Ectodermal cell (in vitro differentiated cells): Measurements from ENCODE around the gene DERL3.
A peak's percentile ranks its signal among the peaks of the same experiment; 100 is the strongest.

ENCODE experiments used
- H3K27ac ChIP-seq: 2 replicates; pipeline ENCODE4 v1.7.0; 2013; ENCODE audit warnings: mild to moderate bottlenecking, low read depth, low read length; ENCODE audit not compliant: insufficient read depth, poor library complexity, severe bottlenecking
- H3K27me3 ChIP-seq: 2 replicates; pipeline ENCODE4 v1.7.0; 2013; ENCODE audit warnings: mild to moderate bottlenecking, low read length; ENCODE audit not compliant: insufficient read depth, control insufficient read depth, poor library complexity, severe bottlenecking
- H3K36me3 ChIP-seq: one replicate; pipeline ENCODE4 v1.7.0; 2013; ENCODE audit warnings: low read length; ENCODE audit not compliant: control insufficient read depth, insufficient read depth
- H3K4me1 ChIP-seq: one replicate; pipeline ENCODE4 v1.7.0; 2013; ENCODE audit warnings: low read length; ENCODE audit not compliant: control insufficient read depth, insufficient read depth
- H3K4me3 ChIP-seq: 2 replicates; pipeline ENCODE4 v1.7.0; 2013; ENCODE audit warnings: low read depth, low read length, control low read depth; ENCODE audit not compliant: insufficient read depth
- H3K9me3 ChIP-seq: 2 replicates; pipeline ENCODE4 v1.7.0; 2013; ENCODE audit warnings: mild to moderate bottlenecking, low read length, moderate library complexity; ENCODE audit not compliant: control insufficient read depth
- WGBS, 2 experiments: methylation state at CpG; one replicate each; pipeline ENCODE4 v1.1.7; 2013; ENCODE audit warnings: missing lambda C conversion rate in 2 of 2; 5-methylcytosine and 5-hydroxymethylcytosine counted together

The DERL3 gene

GRCh38 chr22:23847310-23847920 lies 8.6 kb upstream of the DERL3 start:
- peaks cover 4% of the 10 kb centered on the region for H3K27me3 ChIP-seq
- H3K27ac ChIP-seq: no peak overlapping the region
- no peak overlapping the region for H3K4me3 ChIP-seq
- peaks cover 19% of the 10 kb centered on the region for H3K4me1 ChIP-seq
- WGBS, 2 experiments: 91% methylated on average over 18 of the region's 18 CpGs
- no peaks in the 10 kb centered on the region for H3K9me3 ChIP-seq
- H3K36me3 ChIP-seq: no peaks in the 10 kb centered on the region

DNA sequence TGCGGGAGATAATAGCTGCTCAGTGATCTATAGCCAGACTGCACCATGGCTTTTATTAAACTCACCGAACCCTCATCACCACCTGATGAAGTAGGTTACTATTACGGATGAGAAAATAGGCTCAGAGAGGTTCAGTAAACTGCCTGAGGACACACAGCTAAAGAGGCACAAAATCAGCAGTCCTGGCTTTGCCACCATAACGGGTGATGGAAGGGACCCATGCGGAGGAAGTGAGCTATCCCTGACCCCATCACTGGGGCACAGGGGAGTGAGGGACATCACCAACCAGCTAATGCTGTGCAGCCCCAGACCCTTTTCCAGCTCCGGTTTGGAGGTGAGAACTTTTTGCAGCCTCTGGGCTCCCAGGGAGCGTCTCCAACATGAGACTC lies 7.3 kb upstream of the DERL3 start:
- no peak overlapping the region for H3K4me3 ChIP-seq
- H3K36me3 ChIP-seq: no peaks in the 10 kb centered on the region
- no peaks in the 10 kb centered on the region for H3K9me3 ChIP-seq
- 87 to 88% methylated on average over 7 of the region's 7 CpGs for WGBS, 2 experiments
- H3K4me1 ChIP-seq: peaks cover 27% of the 10 kb centered on the region
- H3K27me3 ChIP-seq: peaks cover 1% of the 10 kb centered on the region
- no peak overlapping the region for H3K27ac ChIP-seq

DNA sequence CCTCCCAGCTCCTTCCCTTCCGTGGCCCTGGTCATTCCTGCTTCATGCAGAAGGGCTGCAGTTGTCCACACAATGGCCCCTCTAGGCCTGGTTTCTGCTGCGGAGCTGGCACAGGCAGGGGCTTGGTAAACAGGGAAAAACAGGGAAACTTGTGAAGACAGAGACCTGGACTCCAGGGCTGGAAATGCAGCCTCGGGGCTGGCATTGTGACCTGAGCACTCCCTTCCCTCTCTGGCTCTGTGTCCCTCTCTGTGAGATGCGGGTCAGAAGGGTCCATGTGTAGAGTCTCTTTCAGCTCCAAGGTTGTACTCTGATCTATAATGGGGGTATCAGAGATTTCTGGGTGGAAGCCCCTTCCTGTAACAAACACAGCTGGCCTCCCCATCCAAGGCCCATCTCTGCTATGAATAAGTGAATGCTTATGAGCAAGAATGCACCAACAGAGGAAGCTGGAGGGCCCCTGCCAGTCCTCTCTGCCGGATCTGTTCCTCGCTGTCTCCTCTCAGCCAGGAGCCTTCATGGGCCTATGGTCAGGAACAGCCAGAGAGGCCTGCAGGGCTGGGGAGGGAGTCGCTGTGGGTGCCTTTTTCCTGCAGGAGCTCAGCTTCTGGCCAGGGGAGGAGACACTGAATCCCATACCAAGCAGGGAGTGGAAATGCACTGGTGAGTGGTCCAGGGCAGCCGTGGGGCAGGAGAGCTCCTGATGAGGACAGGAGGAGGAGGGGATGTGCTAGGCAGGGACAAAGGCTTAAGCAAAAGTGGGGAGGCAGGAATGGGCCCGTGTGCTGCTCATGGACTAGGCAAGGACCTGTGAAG lies 6.7 kb upstream of the DERL3 start:
- 81 to 82% methylated on average over 9 of the region's 9 CpGs for WGBS, 2 experiments
- Histone ChIP-seq H3K4me3 (no peak overlapping the region), H3K36me3 (no peaks in the 10 kb centered on the region), H3K27ac (no peak overlapping the region), H3K4me1 (peaks cover 27% of the 10 kb centered on the region), H3K9me3 (no peaks in the 10 kb centered on the region), H3K27me3 (peaks cover 4% of the 10 kb centered on the region)

DNA sequence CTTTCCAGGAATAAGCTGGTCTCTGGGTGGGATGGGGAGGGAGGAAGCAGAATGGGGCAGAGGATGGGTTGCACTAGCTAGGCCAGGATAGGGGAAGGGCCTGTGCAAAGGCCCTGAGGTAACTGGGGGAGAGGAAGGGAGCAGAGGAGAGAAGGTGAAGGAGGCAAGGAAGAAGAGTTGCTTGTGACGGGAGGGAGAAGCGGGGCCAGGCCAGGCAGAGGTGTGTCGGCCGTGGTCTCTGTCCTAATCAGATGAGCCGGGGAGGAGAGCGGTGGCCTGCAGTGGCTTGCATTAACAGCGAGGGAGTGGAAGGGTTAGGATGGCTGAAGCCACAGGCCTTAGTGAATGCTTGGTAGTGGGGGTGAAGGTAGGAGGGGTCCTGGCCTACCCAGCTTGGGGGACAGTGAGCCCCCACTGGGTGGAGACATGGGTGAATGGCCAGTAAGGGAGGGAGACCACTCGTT lies 6.0 kb upstream of the DERL3 start:
- Histone ChIP-seq H3K27ac (no peak overlapping the region), H3K4me3 (no peak overlapping the region), H3K27me3 (peaks cover 9% of the 10 kb centered on the region), H3K36me3 (no peaks in the 10 kb centered on the region), H3K4me1 (peaks cover 27% of the 10 kb centered on the region), H3K9me3 (no peaks in the 10 kb centered on the region)
- WGBS, 2 experiments: 79 to 81% methylated on average over 8 of the region's 8 CpGs

DNA sequence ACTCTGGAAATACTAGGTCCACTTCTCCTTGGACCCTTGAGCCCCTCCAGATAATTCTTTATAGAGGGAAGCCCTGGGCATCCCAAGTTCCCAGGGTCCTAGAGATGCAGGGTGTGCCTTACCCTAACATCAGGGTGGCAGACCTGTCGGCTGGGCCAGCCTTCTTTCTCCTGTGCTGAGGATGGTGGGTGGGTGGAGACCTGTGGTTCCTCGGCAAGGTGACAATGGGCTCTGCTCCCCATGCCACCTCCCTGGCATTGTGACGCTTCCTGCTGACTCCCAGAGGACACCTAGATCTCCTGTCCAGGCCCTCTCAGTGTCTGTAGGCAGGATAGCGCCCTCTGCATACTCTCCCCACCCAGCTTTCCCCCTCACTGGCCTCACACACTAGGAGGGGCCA lies 3.8 kb upstream of the DERL3 start:
- Histone ChIP-seq H3K4me1 (peaks cover 16% of the 10 kb centered on the region), H3K36me3 (no peaks in the 10 kb centered on the region), H3K27ac (no peak overlapping the region), H3K9me3 (no peaks in the 10 kb centered on the region), H3K27me3 (peaks cover 14% of the 10 kb centered on the region), H3K4me3 (no peak overlapping the region)
- WGBS, 2 experiments: 85 to 87% methylated on average over 4 of the region's 4 CpGs

- Histone ChIP-seq H3K4me3 (no peak overlapping the region), H3K9me3 (no peaks in the 10 kb centered on the region), H3K4me1 (peaks cover 18% of the 10 kb centered on the region), H3K36me3 (no peaks in the 10 kb centered on the region), H3K27ac (no peak overlapping the region), H3K27me3 (peaks cover 14% of the 10 kb centered on the region)
- WGBS, 2 experiments: 55 to 56% methylated on average over 20 of the region's 20 CpGs
These were observed 3.1 kb upstream of the DERL3 start for GRCh38 chr22:23841736-23842445.

DNA sequence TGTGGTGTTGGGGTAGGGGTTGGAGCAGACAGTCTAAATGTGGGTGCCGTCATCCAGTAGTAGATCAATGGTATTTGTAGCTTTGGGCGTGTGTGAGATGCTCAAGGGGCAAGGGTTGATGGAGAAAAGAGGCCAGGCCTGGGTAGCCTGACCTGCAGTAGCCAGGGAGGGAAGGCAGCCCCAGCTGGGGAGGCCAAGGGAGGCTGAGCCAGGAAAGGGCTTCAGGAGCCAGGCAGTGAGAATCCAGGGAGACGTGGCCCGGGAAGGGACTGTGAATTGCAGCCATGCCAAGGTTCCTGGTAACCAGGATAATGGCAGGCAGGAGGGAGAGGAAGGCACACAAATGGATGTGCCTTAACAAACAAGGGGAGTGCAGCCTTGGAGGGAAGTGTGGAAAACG lies 2.5 kb upstream of the DERL3 start:
- 84 to 88% methylated on average over 5 of the region's 5 CpGs for WGBS, 2 experiments
- H3K9me3 ChIP-seq: no peaks in the 10 kb centered on the region

GRCh38 chr22:23840026-23840425 lies 1.2 kb upstream of the DERL3 start:
- 95 to 98% methylated on average over 7 of the region's 7 CpGs for WGBS, 2 experiments
- Histone ChIP-seq H3K4me1 (peaks cover 15% of the 10 kb centered on the region), H3K27me3 (peaks cover 14% of the 10 kb centered on the region), H3K9me3 (no peaks in the 10 kb centered on the region), H3K27ac (no peak overlapping the region), H3K36me3 (no peaks in the 10 kb centered on the region), H3K4me3 (no peak overlapping the region)

More for the DNA sequence above, 2.5 kb upstream of the DERL3 start:
- H3K27me3 ChIP-seq: peaks cover 14% of the 10 kb centered on the region
- no peak overlapping the region for H3K27ac ChIP-seq
- H3K4me1 ChIP-seq: peaks cover 18% of the 10 kb centered on the region
- no peaks in the 10 kb centered on the region for H3K36me3 ChIP-seq
- no peak overlapping the region for H3K4me3 ChIP-seq

DNA sequence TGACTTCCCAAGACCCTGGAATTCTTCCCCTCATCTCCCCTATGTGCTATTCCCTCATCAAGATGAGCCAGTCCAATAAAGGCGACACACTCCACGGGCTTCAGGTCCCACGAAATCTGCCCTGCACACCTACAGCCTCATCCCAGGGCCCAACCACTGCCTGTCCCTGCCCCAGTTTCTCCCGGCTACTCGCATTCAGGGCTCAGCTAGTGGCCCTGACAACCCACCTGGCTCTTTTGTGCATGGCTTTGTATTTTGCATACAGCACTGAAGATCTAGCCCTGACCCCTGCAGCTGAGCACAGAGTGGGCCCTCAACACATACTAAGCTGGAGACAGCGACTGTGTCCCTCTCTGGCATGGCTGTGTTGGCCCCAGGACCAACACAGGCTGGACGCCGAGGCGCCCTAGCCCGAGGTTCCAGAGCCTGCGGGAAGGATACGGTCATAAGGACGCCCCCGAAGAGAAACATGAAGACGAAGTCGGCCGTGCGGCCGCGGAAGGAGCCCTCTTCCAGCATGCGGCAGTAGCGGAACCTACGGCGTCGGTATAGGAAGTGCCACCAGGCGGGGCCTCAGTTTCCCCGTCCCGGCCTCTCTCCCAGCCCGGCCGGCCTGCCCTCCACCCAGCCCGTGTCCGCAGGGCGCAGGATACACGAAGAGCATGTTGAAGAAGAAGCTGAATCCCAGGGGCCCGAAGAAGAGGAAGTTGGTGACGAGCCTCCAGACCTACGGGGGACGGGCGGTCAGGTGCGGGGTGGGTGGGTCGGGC lies 710 bp downstream of the DERL3 start:
- peak overlapping the region; percentile 5 for H3K27ac ChIP-seq
- 26 to 27% methylated on average over 41 of the region's 41 CpGs for WGBS, 2 experiments
- H3K36me3 ChIP-seq: peaks cover 13% of the 10 kb centered on the region
- peaks cover 14% of the 10 kb centered on the region for H3K27me3 ChIP-seq
- peak overlapping the region; percentile 42 for H3K4me3 ChIP-seq
- peaks cover 15% of the 10 kb centered on the region for H3K4me1 ChIP-seq
- H3K9me3 ChIP-seq: no peaks in the 10 kb centered on the region
